Body of pancreas (tissue), 4 donors: ENCODE results near the gene RAC2. TPM values are rescaled to one million over a fixed set of nuclear protein-coding genes. Genes with fewer than 3 reads are reported as not detected.

Experiments used
- ATAC-seq: fragments of 150-250 bp; one replicate; pipeline ENCODE4 v1.9.1; 2016
- DNase-seq, 4 donors: peaks; one replicate each; pipeline ENCODE4 v3.0.0-alpha.2; 2019
- H3K27ac ChIP-seq, 4 donors: fragments of 200-600 bp; sonication (generic); 1 replicate in 3 of 4; 2 replicates in 1 of 4; pipeline versions ENCODE4 v1.5.1 to v1.6.1; 2016 to 2019; ENCODE audit warnings: mild to moderate bottlenecking in 1 of 4, mixed read lengths in 1 of 4, moderate library complexity in 1 of 4
- H3K27me3 ChIP-seq, 2 donors: fragments of 200-600 bp; sonication (generic); one replicate each; pipeline ENCODE4 v1.6.0; 2016; ENCODE audit warnings: mild to moderate bottlenecking in 1 of 2
- H3K36me3 ChIP-seq, 2 donors: fragments of 200-600 bp; sonication (generic); replicated peaks in 1 of 2; 2 replicates each; pipeline ENCODE4 v1.5.1; 2016; ENCODE audit warnings: low read depth in 2 of 2; ENCODE audit not compliant: insufficient read depth in 1 of 2
- H3K4me1 ChIP-seq: fragments of 200-600 bp; sonication (generic); one replicate; pipeline ENCODE4 v1.6.0; 2016
- H3K4me3 ChIP-seq, 2 donors: fragments of 200-600 bp; sonication (generic); 1 replicate in 1 of 2; 2 replicates in 1 of 2; pipeline ENCODE4 v1.5.1; 2016 to 2019
- H3K9me3 ChIP-seq, 3 donors: fragments of 200-600 bp; sonication (generic); 1 replicate in 2 of 3; 2 replicates in 1 of 3; pipeline ENCODE4 v1.5.1; 2016
- POLR2A ChIP-seq, 3 donors: fragments of 450-650 bp; IDR thresholded peaks; one replicate each; pipeline ENCODE4 v1.6.1; 2016; ENCODE audit warnings: antibody characterized with exemption in 3 of 3, mild to moderate bottlenecking in 2 of 3
- WGBS, 2 donors: methylation state at CpG; one replicate each; pipeline ENCODE4 v1.1.5; 2017; 5-methylcytosine and 5-hydroxymethylcytosine counted together
- intact Hi-C: fragments of 100-400 bp; cut with DNase I; formaldehyde crosslinking; loops from one replicate; pipeline ENCODE4 v1.15.1; 2023
- total RNA-seq, 2 donors: library from RNA; depleted of rRNA; stranded (reverse); fragments of >200 nt; gene quantifications; one replicate each; pipeline ENCODE4 v1.1.0, GENCODE V29; 2016
- TF ChIP-seq, protein P1 (sequence below), 7 experiments: fragments of 450-650 bp in 4 of 7; fragments of 200-600 bp in 3 of 7; sonication (generic) in 3 of 7; IDR thresholded peaks; one replicate each; pipeline ENCODE4 v1.5.1; 2016 to 2019; ENCODE audit warnings: antibody characterized with exemption in 7 of 7

The RAC2 gene
- total RNA-seq, 2 donors from 2014 or later = 4.3 to 4.9 TPM

DNA sequence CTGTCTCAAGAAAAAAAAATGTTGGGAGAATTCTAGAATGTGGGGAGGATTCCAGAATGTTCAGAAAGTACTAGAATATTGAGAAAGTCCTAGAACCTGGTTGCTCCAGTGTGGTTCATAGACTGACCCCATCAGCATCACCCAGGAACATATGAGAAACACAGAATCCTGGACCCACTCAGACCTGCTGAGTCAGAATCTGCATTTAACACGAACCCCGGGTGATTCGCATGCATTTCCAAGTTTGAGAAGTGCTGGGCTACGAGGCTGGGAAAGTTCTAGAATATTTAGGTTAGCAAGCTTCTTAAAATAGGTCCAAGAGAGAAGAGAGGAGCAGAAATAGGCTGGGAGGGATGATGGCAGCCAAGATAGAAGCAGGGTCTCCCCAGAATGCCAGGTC is 62.4 kb downstream of the RAC2 start:
- TF ChIP-seq POLR2A (IDR thresholded peaks at IDR 0.05) = no peak
- TF ChIP-seq, protein P1, sequence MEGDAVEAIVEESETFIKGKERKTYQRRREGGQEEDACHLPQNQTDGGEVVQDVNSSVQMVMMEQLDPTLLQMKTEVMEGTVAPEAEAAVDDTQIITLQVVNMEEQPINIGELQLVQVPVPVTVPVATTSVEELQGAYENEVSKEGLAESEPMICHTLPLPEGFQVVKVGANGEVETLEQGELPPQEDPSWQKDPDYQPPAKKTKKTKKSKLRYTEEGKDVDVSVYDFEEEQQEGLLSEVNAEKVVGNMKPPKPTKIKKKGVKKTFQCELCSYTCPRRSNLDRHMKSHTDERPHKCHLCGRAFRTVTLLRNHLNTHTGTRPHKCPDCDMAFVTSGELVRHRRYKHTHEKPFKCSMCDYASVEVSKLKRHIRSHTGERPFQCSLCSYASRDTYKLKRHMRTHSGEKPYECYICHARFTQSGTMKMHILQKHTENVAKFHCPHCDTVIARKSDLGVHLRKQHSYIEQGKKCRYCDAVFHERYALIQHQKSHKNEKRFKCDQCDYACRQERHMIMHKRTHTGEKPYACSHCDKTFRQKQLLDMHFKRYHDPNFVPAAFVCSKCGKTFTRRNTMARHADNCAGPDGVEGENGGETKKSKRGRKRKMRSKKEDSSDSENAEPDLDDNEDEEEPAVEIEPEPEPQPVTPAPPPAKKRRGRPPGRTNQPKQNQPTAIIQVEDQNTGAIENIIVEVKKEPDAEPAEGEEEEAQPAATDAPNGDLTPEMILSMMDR (IDR thresholded peaks at IDR 0.05) = no peak
- ATAC-seq = no peak
- Histone ChIP-seq H3K4me3 (no peak overlapping the region), H3K36me3 (no peaks in the 10 kb centered on the region), H3K27me3 (no peaks in the 10 kb centered on the region), H3K27ac (no peak overlapping the region), H3K9me3 (no peaks in the 10 kb centered on the region), H3K4me1 (peaks cover 13% of the 10 kb centered on the region)
- no peak for DNase-seq
- intact Hi-C loops = no loop called here
- WGBS, 2 donors = 77 to 83% methylated on average over 4 of the region's 4 CpGs

DNA sequence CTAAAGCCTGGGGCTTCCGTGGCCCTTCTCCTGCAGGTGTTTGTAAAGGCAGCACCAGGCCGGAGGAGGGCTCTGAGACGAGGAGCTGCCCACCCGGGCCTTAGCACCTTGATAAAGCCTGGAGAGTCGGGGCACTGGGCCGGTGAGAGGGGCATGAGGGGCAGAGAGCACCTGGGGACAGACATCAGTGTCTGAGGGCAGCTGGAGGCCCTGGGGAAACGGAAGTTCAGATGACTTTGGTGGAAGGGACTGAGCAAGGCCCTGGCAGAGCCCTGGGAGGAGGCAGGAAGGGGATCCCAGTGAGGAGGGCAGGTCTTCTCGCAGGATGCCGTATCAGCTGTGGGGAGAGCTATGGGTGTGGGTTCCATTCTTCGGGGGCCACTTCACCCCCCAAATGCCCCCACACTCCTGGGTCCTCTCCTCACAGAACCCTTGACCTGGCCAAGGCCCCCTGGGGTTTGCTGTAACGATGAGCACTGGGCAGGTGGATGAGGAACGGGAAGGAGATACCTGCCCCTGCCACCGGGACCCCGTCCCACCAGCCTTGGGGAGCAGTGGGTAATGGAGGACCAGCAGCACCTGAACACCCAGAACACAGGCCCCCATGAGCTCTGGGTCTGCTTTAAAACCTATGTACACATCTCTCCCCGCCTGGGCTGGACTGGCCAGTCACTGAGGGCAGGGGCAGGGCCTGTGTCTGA is 63.4 kb downstream of the RAC2 start:
- Histone ChIP-seq H3K27me3 (no peaks in the 10 kb centered on the region), H3K9me3 (no peaks in the 10 kb centered on the region), H3K4me3 (no peak overlapping the region), H3K4me1 (peaks cover 17% of the 10 kb centered on the region), H3K27ac (no peak overlapping the region), H3K36me3 (no peaks in the 10 kb centered on the region)
- intact Hi-C loops = no loop called here
- WGBS, 2 donors = 68 to 81% methylated on average over 5 to 15 of the region's 15 CpGs
- DNase-seq (no peak), ATAC-seq (no peak)
- no peak for TF ChIP-seq POLR2A (IDR thresholded peaks at IDR 0.05)
- TF ChIP-seq, protein P1 (IDR thresholded peaks at IDR 0.05) = no peak

DNA sequence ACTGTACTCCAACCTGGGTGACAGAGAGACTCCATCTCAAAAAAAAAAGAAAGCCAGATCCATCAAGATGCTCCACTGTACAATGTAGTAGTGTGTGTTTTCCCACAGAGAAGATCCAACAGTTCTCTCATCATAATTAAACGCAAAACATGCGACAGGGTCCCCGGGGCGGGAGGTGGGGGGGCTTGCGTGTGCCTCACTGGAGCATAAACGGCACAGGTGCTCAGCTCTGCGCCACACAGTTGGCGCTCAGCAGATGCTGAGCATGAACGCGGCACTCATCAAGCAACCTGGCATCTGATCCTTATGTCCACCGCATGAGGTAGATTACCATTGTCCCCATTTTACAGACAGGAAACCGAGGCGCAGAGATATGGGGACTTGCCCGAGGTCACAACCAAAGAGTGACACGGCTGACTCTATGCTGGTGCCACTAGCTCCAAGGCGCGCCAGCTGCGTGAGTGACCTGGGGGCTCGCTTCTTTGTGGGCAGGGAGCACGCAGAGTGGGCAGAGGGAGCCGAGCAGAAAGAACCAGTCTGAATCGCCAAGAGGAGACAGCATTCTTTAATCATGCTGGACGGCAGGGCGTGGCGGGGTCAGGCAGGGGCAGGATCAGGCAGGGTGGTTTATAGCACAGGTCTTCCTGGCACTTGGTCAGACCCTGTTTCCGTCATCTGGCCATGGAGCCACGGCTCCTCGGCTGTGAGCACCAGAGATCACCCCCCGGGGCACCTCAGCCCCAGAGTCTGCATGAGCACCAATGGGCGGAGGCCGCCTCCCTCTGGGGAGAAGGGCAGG is 64.2 kb downstream of the RAC2 start:
- H3K4me3 ChIP-seq = no peak overlapping the region
- DNase-seq = no peak
- intact Hi-C loops = no loop called here
- H3K27me3 ChIP-seq = no peaks in the 10 kb centered on the region
- no peak overlapping the region for H3K27ac ChIP-seq
- no peak for ATAC-seq
- H3K9me3 ChIP-seq = no peaks in the 10 kb centered on the region
- peaks cover 17% of the 10 kb centered on the region for H3K4me1 ChIP-seq
- H3K36me3 ChIP-seq = no peaks in the 10 kb centered on the region
- TF ChIP-seq POLR2A (IDR thresholded peaks at IDR 0.05) = no peak
- TF ChIP-seq, protein P1 (IDR thresholded peaks at IDR 0.05) = no peak
- 76 to 85% methylated on average over 21 to 31 of the region's 31 CpGs for WGBS, 2 donors

DNA sequence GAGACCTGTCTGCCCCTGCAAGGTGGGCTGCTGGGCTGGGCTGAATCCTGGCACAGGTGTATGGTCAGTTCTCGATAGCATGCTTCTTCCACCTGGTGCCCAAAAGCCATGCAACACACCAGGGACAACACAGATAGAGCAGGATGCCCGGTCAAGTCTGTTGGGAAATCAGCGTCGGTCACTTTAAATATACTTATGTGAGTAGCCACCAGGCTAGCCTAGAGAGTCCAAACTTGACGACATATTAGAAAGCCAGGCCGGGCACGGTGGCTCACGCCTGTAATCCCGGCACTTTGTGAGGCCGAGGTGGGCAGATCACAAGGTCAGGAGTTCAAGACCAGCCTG is 65.0 kb downstream of the RAC2 start:
- intact Hi-C loops = no loop called here
- Histone ChIP-seq H3K27ac (no peak overlapping the region), H3K36me3 (no peaks in the 10 kb centered on the region), H3K4me1 (peaks cover 17% of the 10 kb centered on the region), H3K9me3 (no peaks in the 10 kb centered on the region), H3K4me3 (no peak overlapping the region), H3K27me3 (no peaks in the 10 kb centered on the region)
- DNase-seq = no peak
- no peak for ATAC-seq
- no peak for TF ChIP-seq POLR2A (IDR thresholded peaks at IDR 0.05)
- TF ChIP-seq, protein P1 (IDR thresholded peaks at IDR 0.05) = no peak
- WGBS, 2 donors = 90 to 94% methylated on average over 9 to 10 of the region's 10 CpGs
